ENCODE measurements around the gene PCSK6.
"Not testable (repeated sequence)": the region's sequence is repeated elsewhere in the genome, so short reads cannot be mapped to it uniquely, and the experiment has no call there.

The PCSK6 gene

DNA sequence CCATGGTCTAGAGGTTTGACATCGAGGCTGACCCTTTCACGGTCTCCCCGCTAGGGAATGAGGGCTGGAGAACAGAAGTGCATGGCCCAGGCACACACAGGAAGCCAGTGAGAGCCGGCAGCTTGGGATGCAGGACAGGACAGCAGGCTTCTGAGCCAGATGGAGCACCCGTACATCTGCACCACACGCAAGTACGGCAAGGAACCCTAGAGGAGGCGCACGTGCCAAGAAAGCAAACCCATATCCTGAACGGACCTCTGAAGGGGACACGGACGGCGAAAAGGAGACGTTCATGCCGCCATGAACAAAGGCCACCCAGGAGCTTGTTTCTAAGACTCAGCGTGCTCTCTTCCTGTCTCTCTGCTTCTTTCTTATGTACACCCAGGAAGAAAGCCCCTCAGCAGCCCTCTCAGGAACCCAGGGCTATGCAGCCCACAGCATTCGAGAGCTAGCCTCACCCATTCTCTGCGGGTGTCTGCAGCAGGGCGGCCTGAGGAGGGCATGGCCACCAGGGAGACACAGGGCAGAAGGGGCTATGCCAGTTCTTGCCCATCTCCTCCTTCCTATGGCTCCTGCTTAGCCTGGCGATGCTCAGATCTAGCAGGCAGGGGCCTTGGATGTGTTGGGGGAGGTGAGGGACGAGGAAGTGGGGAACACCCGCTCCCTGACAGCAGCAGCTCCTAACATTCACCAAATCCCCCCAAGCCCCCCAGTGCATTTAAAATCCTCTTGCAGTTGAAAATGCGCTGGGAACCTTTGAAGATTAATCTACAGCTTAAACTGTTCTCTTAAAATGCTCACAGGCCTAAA, 81.3 kb downstream of the PCSK6 start:
- DNase-seq (ENCODE audit: extremely low read depth, insufficient read length) = no peak
- H3K4me3 ChIP-seq (replicated peaks; ENCODE audit: low read depth, low read length) = no peak overlapping the region
- TF ChIP-seq, protein P1, sequence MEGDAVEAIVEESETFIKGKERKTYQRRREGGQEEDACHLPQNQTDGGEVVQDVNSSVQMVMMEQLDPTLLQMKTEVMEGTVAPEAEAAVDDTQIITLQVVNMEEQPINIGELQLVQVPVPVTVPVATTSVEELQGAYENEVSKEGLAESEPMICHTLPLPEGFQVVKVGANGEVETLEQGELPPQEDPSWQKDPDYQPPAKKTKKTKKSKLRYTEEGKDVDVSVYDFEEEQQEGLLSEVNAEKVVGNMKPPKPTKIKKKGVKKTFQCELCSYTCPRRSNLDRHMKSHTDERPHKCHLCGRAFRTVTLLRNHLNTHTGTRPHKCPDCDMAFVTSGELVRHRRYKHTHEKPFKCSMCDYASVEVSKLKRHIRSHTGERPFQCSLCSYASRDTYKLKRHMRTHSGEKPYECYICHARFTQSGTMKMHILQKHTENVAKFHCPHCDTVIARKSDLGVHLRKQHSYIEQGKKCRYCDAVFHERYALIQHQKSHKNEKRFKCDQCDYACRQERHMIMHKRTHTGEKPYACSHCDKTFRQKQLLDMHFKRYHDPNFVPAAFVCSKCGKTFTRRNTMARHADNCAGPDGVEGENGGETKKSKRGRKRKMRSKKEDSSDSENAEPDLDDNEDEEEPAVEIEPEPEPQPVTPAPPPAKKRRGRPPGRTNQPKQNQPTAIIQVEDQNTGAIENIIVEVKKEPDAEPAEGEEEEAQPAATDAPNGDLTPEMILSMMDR (IDR thresholded peaks at IDR 0.05; ENCODE audit: insufficient read depth, low read length, poor library complexity, severe bottlenecking) = no peak
- H3K27me3 ChIP-seq (replicated peaks; ENCODE audit: control insufficient read depth, insufficient read depth, low read length) = no peaks in the 10 kb centered on the region; the same call in 1 of the 2 replicates
- H3K36me3 ChIP-seq (ENCODE audit: control insufficient read depth, insufficient read depth, low read length) = no peaks in the 10 kb centered on the region

DNA sequence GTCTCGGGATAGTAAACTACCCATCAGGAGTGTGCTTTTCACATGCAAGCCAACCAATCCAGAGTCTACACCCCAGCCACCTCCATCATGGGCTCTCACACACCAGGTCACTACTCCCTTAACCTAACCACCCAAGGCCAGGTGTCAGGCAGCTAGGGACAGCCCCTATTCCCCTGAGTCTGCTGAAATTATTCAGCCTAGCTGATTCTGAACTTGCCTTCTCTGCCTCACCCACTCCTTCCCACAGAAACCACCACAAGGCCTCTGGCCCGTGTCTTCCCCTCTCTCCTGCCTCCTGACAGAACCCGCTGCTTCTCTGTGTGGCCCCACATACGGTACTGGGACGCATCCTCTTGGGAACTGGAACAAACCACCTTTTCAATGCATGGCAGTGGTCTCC, 82.1 kb downstream of the PCSK6 start:
- TF ChIP-seq, protein P1 (IDR thresholded peaks at IDR 0.05; ENCODE audit: insufficient read depth, low read length, poor library complexity, severe bottlenecking) = no peak
- peak; percentile 29 for DNase-seq (ENCODE audit: extremely low read depth, insufficient read length)

DNA sequence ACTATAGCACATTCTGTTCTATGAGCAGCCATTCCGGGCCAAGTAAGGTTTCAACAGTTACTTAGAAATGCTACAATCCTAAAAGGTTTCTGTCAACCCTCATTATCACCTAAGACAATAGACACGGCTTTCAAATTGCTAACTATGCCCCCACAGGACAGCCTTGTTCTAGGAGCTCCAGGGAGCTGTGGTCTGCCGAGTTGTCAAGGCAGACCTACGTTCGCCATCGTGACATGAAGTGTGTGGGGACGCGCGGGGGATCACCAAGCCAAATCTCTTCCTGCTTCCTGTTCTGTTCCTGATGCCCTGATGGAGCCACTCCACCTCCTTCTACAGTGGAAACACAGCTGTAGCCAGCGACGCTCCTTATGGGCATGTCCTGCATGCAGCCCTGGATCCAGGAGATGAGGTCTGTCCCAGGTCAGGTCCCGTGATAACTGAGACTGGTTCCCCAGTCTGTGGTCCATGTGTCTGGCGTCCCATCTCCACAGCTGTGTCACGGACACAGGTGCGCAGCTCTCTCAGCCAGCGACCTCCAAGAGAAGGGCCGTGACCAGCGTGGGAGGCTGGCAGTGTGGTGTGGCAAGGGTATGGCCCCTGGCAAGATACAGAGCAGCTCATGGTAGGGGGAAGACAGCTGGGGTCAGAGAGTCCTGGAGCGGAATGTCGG, 82.8 kb downstream of the PCSK6 start:
- TF ChIP-seq, protein P1 (IDR thresholded peaks at IDR 0.05; ENCODE audit: insufficient read depth, low read length, poor library complexity, severe bottlenecking) = no peak
- no peaks in the 10 kb centered on the region for H3K36me3 ChIP-seq (ENCODE audit: control insufficient read depth, insufficient read depth, low read length)
- no peak for DNase-seq (ENCODE audit: extremely low read depth, insufficient read length)

More for the DNA sequence above, 82.1 kb downstream of the PCSK6 start:
- Histone ChIP-seq H3K36me3 (ENCODE audit: control insufficient read depth, insufficient read depth, low read length) (no peaks in the 10 kb centered on the region), H3K27me3 (replicated peaks; ENCODE audit: control insufficient read depth, insufficient read depth, low read length) (no peaks in the 10 kb centered on the region; the same call in 1 of the 2 replicates), H3K4me3 (replicated peaks; ENCODE audit: low read depth, low read length) (no peak overlapping the region)

DNA sequence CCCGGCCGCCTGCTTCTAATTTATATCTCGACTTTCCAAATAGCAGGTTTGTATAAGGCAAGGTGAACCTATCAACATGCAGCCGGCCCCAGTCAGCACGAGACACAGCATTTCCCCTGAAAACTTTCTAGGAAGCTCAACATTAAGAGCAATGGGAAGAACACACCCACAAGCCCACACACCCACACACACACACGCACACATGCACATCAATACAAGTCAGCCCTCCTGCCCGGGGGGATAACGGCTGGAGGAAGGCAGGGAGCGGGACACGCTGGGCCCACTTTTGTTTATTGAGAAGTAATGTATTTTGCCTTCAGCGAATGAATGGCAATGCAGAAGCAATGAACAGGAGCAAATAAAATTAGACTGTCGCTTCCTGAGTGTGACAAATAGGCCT, 83.5 kb downstream of the PCSK6 start:
- Histone ChIP-seq H3K4me3 (replicated peaks; ENCODE audit: low read depth, low read length) (no peak overlapping the region), H3K27me3 (replicated peaks; ENCODE audit: control insufficient read depth, insufficient read depth, low read length) (no peaks in the 10 kb centered on the region; the same call in 1 of the 2 replicates), H3K36me3 (ENCODE audit: control insufficient read depth, insufficient read depth, low read length) (no peaks in the 10 kb centered on the region)
- DNase-seq (ENCODE audit: extremely low read depth, insufficient read length) = no peak
- TF ChIP-seq, protein P1 (IDR thresholded peaks at IDR 0.05; ENCODE audit: insufficient read depth, low read length, poor library complexity, severe bottlenecking) = no peak

More for the DNA sequence above, 82.8 kb downstream of the PCSK6 start:
- Histone ChIP-seq H3K4me3 (replicated peaks; ENCODE audit: low read depth, low read length) (no peak overlapping the region), H3K27me3 (replicated peaks; ENCODE audit: control insufficient read depth, insufficient read depth, low read length) (no peaks in the 10 kb centered on the region; the same call in 1 of the 2 replicates)

DNA sequence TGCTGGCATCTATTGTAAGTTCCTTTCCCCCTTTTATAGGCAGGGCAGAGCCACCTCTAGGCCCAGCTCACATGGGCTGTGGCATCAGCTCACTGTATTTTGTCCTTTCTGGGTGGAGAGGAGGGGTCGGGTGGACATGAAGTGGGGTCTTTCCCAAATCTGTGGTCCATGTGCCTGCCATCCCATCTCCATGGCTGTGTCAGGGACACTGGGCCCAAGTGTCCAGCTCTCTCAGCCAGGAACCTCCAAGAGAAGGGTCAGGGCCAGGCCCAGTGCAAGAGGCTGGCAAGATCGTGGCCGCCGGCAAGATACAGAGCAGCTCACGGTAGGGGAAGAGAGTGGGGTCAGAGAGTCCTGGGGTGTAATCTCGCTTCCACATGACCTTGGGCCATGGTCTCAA, 85.3 kb downstream of the PCSK6 start:
- TF ChIP-seq, protein P1 (IDR thresholded peaks at IDR 0.05; ENCODE audit: insufficient read depth, low read length, poor library complexity, severe bottlenecking) = no peak
- DNase-seq (ENCODE audit: extremely low read depth, insufficient read length) = no peak
- H3K36me3 ChIP-seq (ENCODE audit: control insufficient read depth, insufficient read depth, low read length) = no peaks in the 10 kb centered on the region
- H3K4me3 ChIP-seq (replicated peaks; ENCODE audit: low read depth, low read length) = no peak overlapping the region
- H3K27me3 ChIP-seq (replicated peaks; ENCODE audit: control insufficient read depth, insufficient read depth, low read length) = no peaks in the 10 kb centered on the region

DNA sequence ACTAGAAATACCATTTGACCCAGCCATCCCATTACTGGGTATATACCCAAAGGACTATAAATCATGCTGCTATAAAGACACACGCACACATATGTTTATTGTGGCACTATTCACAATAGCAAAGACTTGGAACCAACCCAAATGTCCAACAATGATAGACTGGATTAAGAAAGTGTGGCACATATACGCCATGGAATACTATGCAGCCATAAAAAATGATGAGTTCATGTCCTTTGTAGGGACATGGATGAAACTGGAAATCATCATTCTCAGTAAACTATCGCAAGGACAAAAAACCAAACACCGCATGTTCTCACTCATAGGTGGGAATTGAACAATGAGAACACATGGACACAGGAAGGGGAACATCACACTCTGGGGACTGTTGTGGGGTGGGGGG, 86.6 kb downstream of the PCSK6 start:
- H3K36me3 ChIP-seq (ENCODE audit: control insufficient read depth, insufficient read depth, low read length); DNase-seq (ENCODE audit: extremely low read depth, insufficient read length); H3K27me3 ChIP-seq (replicated peaks; ENCODE audit: control insufficient read depth, insufficient read depth, low read length); H3K4me3 ChIP-seq (replicated peaks; ENCODE audit: low read depth, low read length): not testable (repeated sequence)

All from GM06990 (cell line).